Ascending aorta (tissue), 2 donors: ENCODE measurements around the gene LINC00305. TPM values are rescaled to one million over a fixed set of nuclear protein-coding genes. Genes with fewer than 3 reads are reported as not detected.

Experiments used
- DNase-seq, 2 donors: peaks; one replicate each; pipeline ENCODE4 v3.0.0-alpha.2; 2019; ENCODE audit warnings: low spot score in 2 of 2
- H3K27ac ChIP-seq, 2 donors: fragments of 200-600 bp; sonication (generic); one replicate each; pipeline ENCODE4 v1.5.1; 2016 to 2017; ENCODE audit warnings: mild to moderate bottlenecking in 1 of 2
- H3K27me3 ChIP-seq: fragments of 200-600 bp; sonication (generic); one replicate; pipeline ENCODE4 v1.5.1; 2017
- H3K36me3 ChIP-seq, 2 donors: fragments of 200-600 bp; sonication (generic); one replicate each; pipeline ENCODE4 v1.5.1; 2016
- H3K4me1 ChIP-seq, 2 donors: fragments of 200-600 bp; sonication (generic); one replicate each; pipeline ENCODE4 v1.5.1; 2016 to 2017; ENCODE audit warnings: mild to moderate bottlenecking in 1 of 2
- H3K4me3 ChIP-seq, 2 donors: fragments of 200-600 bp; sonication (generic); one replicate each; pipeline ENCODE4 v1.5.1; 2016 to 2017; ENCODE audit warnings: mild to moderate bottlenecking in 1 of 2
- H3K9me3 ChIP-seq, 2 donors: fragments of 200-600 bp; sonication (generic); one replicate each; pipeline ENCODE4 v1.5.1; 2016
- intact Hi-C: fragments of 100-400 bp; cut with DNase I; formaldehyde crosslinking; loops from one replicate; pipeline ENCODE4 v1.15.1; 2023
- total RNA-seq: library from RNA; depleted of rRNA; stranded (reverse); fragments of >200 nt; gene quantifications from one replicate; pipeline ENCODE4 v1.1.0, GENCODE V29; 2016
- TF ChIP-seq, protein P1 (sequence below), 3 experiments: fragments of 200-600 bp in 2 of 3; fragments of 450-650 bp in 1 of 3; sonication (generic) in 2 of 3; IDR thresholded peaks; one replicate each; pipeline ENCODE4 v1.5.1; 2016 to 2019; ENCODE audit warnings: antibody characterized with exemption in 3 of 3, mild to moderate bottlenecking in 1 of 3, moderate library complexity in 1 of 3

LINC00305 gene
- total RNA-seq, 1 donor from 2014 or later, result not detected

DNA sequence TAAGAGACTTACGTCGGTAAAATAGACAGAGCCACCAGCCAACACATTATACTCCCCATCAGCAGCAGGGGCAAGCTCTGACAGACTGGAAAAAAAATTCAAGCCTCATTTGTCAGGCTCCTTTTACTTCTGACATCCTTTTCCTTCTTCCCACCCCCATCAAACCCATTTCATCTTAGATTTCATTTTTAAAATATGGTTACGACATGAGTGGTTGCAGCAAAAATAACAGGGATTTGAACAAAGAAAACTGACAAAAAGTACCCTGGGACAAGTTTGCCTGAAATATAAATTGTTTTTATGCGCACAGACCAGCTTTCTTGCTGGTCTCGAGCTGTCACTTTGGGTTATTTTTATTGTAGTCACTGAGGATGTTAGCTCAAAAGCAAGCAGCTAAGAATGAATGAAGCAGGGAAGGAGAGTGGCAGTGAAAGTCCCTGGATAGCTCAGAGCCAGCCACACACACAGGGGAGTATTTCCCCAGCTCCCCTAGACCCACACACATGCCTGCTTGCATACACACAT, 30.7 kb upstream of the LINC00305 start:
- intact Hi-C loops, result no loop called here
- no peak overlapping the region for H3K4me3 ChIP-seq
- no peak overlapping the region for H3K27ac ChIP-seq
- H3K36me3 ChIP-seq, result no peaks in the 10 kb centered on the region
- no peaks in the 10 kb centered on the region for H3K27me3 ChIP-seq
- TF ChIP-seq, protein P1, sequence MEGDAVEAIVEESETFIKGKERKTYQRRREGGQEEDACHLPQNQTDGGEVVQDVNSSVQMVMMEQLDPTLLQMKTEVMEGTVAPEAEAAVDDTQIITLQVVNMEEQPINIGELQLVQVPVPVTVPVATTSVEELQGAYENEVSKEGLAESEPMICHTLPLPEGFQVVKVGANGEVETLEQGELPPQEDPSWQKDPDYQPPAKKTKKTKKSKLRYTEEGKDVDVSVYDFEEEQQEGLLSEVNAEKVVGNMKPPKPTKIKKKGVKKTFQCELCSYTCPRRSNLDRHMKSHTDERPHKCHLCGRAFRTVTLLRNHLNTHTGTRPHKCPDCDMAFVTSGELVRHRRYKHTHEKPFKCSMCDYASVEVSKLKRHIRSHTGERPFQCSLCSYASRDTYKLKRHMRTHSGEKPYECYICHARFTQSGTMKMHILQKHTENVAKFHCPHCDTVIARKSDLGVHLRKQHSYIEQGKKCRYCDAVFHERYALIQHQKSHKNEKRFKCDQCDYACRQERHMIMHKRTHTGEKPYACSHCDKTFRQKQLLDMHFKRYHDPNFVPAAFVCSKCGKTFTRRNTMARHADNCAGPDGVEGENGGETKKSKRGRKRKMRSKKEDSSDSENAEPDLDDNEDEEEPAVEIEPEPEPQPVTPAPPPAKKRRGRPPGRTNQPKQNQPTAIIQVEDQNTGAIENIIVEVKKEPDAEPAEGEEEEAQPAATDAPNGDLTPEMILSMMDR (IDR thresholded peaks at IDR 0.05), result no peak
- no peaks in the 10 kb centered on the region for H3K9me3 ChIP-seq
- H3K4me1 ChIP-seq, result no peaks in the 10 kb centered on the region
- DNase-seq, result no peak

DNA sequence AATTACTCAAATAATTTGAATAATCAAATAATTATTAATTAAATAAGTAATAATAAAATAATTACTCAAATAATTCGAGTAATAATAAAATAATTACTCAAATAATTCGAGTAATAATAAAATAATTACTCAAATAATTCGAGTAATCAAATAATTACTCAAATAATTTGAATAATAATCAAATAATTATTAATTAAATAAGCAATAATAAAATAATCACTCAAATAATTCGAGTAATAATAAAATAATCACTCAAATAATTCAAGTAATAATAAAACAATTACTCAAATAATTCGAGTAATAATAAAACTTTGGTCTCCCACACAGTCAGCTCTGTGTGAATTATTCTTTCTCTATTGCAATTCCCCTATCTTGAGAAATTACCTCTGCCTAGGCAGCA, 30.0 kb upstream of the LINC00305 start:
- no peaks in the 10 kb centered on the region for H3K9me3 ChIP-seq
- H3K36me3 ChIP-seq, result no peaks in the 10 kb centered on the region
- no peaks in the 10 kb centered on the region for H3K27me3 ChIP-seq
- no peaks in the 10 kb centered on the region for H3K4me1 ChIP-seq
- no peak for DNase-seq
- H3K4me3 ChIP-seq, result no peak overlapping the region
- H3K27ac ChIP-seq, result no peak overlapping the region
- intact Hi-C loops, result no loop called here
- TF ChIP-seq, protein P1 (IDR thresholded peaks at IDR 0.05), result no peak

DNA sequence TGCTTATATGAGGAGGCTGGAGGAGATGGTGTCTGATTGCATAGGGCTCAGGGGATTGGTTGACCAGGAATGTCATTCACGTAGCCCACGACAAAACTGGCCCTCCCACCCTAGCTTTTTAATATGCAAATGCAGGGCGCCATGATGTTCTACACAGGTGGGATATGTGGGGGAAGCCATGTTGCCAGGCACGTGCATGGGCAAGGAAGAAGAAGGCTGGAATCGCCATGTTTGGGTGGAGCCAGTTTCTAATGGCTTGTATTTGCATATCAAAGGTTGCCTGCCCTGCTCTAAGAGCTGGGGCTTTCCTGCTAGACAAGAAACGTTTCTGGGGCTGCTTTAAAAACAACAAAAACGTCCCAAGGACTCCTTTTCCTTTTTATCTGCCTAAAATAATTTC, 26.5 kb upstream of the LINC00305 start:
- H3K36me3 ChIP-seq, result no peaks in the 10 kb centered on the region
- H3K9me3 ChIP-seq, result no peaks in the 10 kb centered on the region
- TF ChIP-seq, protein P1 (IDR thresholded peaks at IDR 0.05), result no peak
- intact Hi-C loops, result no loop called here
- H3K27ac ChIP-seq, result no peak overlapping the region
- no peaks in the 10 kb centered on the region for H3K27me3 ChIP-seq
- no peak overlapping the region for H3K4me3 ChIP-seq
- H3K4me1 ChIP-seq, result no peaks in the 10 kb centered on the region
- DNase-seq, result no peak

DNA sequence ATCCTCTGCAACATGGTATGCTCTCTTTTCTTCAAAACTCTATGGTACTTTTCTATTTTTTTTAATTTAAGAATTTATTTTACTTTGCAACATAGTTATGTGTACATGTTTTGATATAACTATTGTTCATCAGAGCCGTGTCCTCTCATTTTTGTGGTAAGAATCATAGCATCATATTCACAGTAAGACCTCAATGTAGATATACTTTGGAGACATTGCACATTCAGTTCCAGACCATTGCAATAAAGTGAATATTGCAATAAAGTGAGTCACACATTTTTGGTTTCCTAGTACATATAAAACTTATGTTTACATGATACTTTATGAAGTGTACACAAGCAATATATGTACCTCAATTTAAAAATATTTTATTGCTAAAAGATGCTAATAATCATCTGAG, 22.7 kb upstream of the LINC00305 start:
- DNase-seq, result no peak
- Histone ChIP-seq H3K9me3 (no peaks in the 10 kb centered on the region), H3K27ac (no peak overlapping the region), H3K4me3 (no peak overlapping the region), H3K4me1 (no peaks in the 10 kb centered on the region), H3K36me3 (no peaks in the 10 kb centered on the region), H3K27me3 (no peaks in the 10 kb centered on the region)
- TF ChIP-seq, protein P1 (IDR thresholded peaks at IDR 0.05), result no peak
- intact Hi-C loops, result no loop called here

DNA sequence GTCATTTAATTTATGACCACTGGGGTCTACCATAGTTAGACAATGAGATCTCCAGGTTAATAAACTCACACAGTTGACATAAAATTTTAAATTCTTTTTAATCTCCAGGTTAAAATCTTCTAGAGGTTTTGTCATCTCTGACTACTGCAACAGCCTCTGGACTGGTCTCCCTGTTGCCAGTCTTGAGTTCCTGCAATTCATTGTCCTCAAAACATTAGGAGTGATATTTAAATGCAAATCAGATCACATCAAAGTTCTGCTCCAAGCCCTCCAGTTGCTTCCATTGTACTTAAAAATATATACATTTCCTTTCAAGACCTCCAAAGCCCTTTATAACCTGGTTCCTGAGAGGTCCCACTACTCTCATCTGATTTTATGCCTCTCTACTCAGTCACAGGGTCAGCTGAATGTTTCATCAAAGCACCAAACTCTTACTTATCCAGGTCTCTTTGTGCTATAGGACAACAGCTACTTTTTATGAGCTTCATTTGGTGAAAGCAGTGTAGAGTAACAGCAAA, 18.6 kb upstream of the LINC00305 start:
- H3K36me3 ChIP-seq, result no peaks in the 10 kb centered on the region
- intact Hi-C loops, result loop anchor here (10.0 kb wide), 1 partner anchor 817 kb away; no protein-coding TSS in a partner anchor
- DNase-seq, result no peak
- no peaks in the 10 kb centered on the region for H3K27me3 ChIP-seq
- H3K4me1 ChIP-seq, result no peaks in the 10 kb centered on the region
- no peak overlapping the region for H3K4me3 ChIP-seq
- H3K9me3 ChIP-seq, result no peaks in the 10 kb centered on the region
- H3K27ac ChIP-seq, result no peak overlapping the region
- TF ChIP-seq, protein P1 (IDR thresholded peaks at IDR 0.05), result no peak

DNA sequence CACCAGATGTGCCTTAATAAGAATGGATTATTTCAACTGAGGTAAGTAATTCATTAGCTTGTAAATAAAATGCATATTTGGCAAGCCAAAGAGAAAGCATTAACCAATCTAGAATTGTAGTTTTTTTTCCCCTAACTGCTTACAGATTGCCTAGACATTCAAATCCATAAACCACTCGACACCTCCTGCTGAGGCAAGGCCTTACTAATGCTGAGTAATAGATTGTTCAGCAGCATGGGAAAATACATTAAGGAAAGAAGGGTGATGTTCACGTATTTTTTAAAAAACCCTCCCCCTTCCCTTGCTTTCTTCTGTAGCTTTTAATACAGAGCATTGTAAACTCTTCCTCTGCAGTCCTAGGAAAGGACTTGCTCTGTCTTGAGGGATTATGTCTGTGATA, 17.0 kb upstream of the LINC00305 start:
- intact Hi-C loops, result loop anchor here (10.0 kb wide), 1 partner anchor 819 kb away; no protein-coding TSS in a partner anchor
- Histone ChIP-seq H3K4me1 (no peaks in the 10 kb centered on the region), H3K4me3 (no peak overlapping the region), H3K27ac (no peak overlapping the region), H3K9me3 (no peaks in the 10 kb centered on the region), H3K27me3 (no peaks in the 10 kb centered on the region), H3K36me3 (no peaks in the 10 kb centered on the region)
- DNase-seq, result no peak
- TF ChIP-seq, protein P1 (IDR thresholded peaks at IDR 0.05), result no peak
